Right lobe of liver (tissue), 6 donors: ENCODE data around the gene RAB10. TPM values are rescaled to one million over a fixed set of nuclear protein-coding genes. Genes with fewer than 3 reads are reported as not detected.

Source experiments
- ATAC-seq, 4 donors: fragments of 200-7000 bp; cut with Tn5 transposase; one replicate each; pipeline ENCODE4 v1.9.1; 2020; ENCODE audit warnings: mild to moderate bottlenecking in 4 of 4, moderate library complexity in 4 of 4
- DNase-seq, 3 donors: peaks; one replicate each; pipeline ENCODE4 v3.0.0-alpha.2; 2020
- H3K27ac ChIP-seq, 3 donors: fragments of 200-600 bp; one replicate each; pipeline ENCODE4 v1.8.0; 2022
- H3K27me3 ChIP-seq, 2 donors: fragments of 200-600 bp; one replicate each; pipeline ENCODE4 v1.8.0; 2022
- H3K36me3 ChIP-seq, 4 donors: fragments of 200-600 bp; sonication (generic) in 1 of 4; one replicate each; pipeline versions ENCODE4 v1.5.1 to v1.8.0; 2017 to 2022; ENCODE audit warnings: control low read depth in 1 of 4
- H3K4me1 ChIP-seq, 4 donors: fragments of 200-600 bp; sonication (generic) in 1 of 4; one replicate each; pipeline versions ENCODE4 v1.5.1 to v1.8.0; 2017 to 2022; ENCODE audit warnings: control low read depth in 1 of 4
- H3K4me3 ChIP-seq, 3 donors: fragments of 200-600 bp; one replicate each; pipeline ENCODE4 v1.8.0; 2022
- H3K9me3 ChIP-seq, 4 donors: fragments of 200-600 bp; sonication (generic) in 1 of 4; one replicate each; pipeline versions ENCODE4 v1.5.1 to v1.8.0; 2017 to 2022; ENCODE audit warnings: control low read depth in 1 of 4
- POLR2A ChIP-seq: fragments of 450-650 bp; IDR thresholded peaks from one replicate; pipeline ENCODE4 v1.6.1; 2017; ENCODE audit warnings: antibody characterized with exemption, mild to moderate bottlenecking
- WGBS: methylation state at CpG from one replicate; pipeline ENCODE4 v1.1.6; 2018; ENCODE audit warnings: low coverage, low lambda C conversion rate; ENCODE audit not compliant: insufficient coverage; ENCODE audit errors: missing lambda C conversion rate; 5-methylcytosine and 5-hydroxymethylcytosine counted together
- intact Hi-C, 2 donors: fragments of 100-400 bp; cut with DNase I; formaldehyde crosslinking; loops; one replicate each; pipeline versions ENCODE4 v1.11.2 to v1.14.1; 2022
- total RNA-seq, 6 experiments: library from RNA; depleted of rRNA in 2 of 6; stranded (reverse); fragments of >200 nt in 2 of 6; fragmentation: NEBNext Ultra II Directional in 3 of 6; extraction: Animal tissue kit (Norgen Biotek cat#: 25700) in 3 of 6; gene quantifications; one replicate each; pipeline versions ENCODE4 v1.1.0 to v1.2.4, GENCODE V29; 2016 to 2023
- TF ChIP-seq, protein P1 (sequence below), 4 donors: fragments of 200-600 bp in 3 of 4; fragments of 450-650 bp in 1 of 4; IDR thresholded peaks; one replicate each; pipeline versions ENCODE4 v1.5.1 to v1.8.0; 2016 to 2022; ENCODE audit warnings: antibody characterized with exemption in 4 of 4, mild to moderate bottlenecking in 2 of 4
- donor health status: DM: no; HTN: yes; CAD: no.
- donor health status: DM: no; HTN: no; CAD: no.
- donor health status: DM: no; HTN: no; CAD: no.
- donor health status: DM: no; HTN: yes; CAD: no.
- donor health status: DM: no; HTN: yes; CAD: no.

Gene RAB10
- total RNA-seq, 6 experiments from 2014 or later: 41.6 to 95.1 (median 70.6) TPM

DNA sequence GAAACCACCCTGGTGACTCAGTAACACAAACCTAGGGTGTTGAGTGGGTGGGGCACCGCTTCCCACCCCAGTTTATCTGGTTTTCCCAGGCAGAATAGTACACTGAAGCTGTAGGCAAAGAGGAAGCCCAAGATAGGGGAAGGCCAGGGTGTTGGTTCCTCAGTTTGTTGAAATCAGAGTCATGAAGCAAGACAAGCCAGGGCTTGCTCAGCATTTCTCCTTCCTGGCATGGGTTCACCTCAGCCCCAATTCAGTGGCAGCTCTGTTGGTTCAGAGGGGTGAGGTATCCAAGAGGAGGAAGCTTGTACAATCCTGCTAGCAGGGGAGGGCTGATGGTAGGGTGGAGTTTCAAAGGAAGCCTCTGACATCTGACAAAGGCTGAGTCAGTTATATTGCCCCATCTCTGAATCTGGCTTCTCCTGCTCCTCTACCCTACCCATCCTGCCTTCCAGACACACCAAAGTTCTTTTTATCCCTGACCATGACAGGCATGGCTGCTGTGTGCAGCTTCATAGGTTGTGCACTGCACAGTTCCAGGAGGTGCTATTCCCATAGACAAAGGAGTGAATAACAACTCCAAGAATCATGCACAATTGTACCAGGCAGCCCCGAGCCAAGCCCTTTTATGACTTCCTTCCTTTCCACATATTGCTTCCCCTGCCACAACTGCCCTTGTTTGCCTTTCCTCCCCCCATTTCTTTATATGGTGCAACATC is 24.9 kb upstream of the RAB10 start:
- no peak overlapping the region for H3K4me3 ChIP-seq
- DNase-seq (peak in 2 of 3 donors; percentile 52 to 65), ATAC-seq (peak; percentile 49 to 67 (median 62))
- H3K36me3 ChIP-seq: no peaks in the 10 kb centered on the region
- WGBS: 56% methylated on average over 2 of the region's 2 CpGs
- H3K27me3 ChIP-seq: no peaks in the 10 kb centered on the region
- H3K27ac ChIP-seq: peak overlapping the region in 1 of 3 donors; percentile 33
- peaks cover 0 to 22% (median 4%) of the 10 kb centered on the region in 4 donors for H3K4me1 ChIP-seq
- TF ChIP-seq, protein P1, sequence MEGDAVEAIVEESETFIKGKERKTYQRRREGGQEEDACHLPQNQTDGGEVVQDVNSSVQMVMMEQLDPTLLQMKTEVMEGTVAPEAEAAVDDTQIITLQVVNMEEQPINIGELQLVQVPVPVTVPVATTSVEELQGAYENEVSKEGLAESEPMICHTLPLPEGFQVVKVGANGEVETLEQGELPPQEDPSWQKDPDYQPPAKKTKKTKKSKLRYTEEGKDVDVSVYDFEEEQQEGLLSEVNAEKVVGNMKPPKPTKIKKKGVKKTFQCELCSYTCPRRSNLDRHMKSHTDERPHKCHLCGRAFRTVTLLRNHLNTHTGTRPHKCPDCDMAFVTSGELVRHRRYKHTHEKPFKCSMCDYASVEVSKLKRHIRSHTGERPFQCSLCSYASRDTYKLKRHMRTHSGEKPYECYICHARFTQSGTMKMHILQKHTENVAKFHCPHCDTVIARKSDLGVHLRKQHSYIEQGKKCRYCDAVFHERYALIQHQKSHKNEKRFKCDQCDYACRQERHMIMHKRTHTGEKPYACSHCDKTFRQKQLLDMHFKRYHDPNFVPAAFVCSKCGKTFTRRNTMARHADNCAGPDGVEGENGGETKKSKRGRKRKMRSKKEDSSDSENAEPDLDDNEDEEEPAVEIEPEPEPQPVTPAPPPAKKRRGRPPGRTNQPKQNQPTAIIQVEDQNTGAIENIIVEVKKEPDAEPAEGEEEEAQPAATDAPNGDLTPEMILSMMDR (IDR thresholded peaks at IDR 0.05): no peak
- no peak for TF ChIP-seq POLR2A
- H3K9me3 ChIP-seq: no peaks in the 10 kb centered on the region
- intact Hi-C loops: no loop called here

DNA sequence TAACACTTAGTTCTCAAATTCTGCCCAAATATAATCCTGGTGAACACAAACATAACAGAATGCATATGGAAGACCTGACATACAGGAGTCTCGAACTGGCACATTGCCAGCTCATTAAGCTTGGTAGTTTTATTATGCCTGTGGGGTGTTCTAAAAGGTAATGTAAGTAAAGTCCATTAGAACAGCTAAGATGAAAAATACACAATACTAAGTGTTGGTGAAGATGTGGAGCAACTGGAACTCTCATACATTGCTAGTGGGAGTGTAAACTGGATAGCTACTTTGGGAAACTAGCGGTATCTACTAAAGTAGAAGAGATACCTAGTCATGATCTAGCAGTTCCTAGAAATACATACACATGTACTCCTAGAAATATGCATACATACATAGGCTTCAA is 24.3 kb upstream of the RAB10 start:
- no peak overlapping the region for H3K27ac ChIP-seq
- ATAC-seq: no peak
- 63% methylated on average over 2 of the region's 2 CpGs for WGBS

DNA sequence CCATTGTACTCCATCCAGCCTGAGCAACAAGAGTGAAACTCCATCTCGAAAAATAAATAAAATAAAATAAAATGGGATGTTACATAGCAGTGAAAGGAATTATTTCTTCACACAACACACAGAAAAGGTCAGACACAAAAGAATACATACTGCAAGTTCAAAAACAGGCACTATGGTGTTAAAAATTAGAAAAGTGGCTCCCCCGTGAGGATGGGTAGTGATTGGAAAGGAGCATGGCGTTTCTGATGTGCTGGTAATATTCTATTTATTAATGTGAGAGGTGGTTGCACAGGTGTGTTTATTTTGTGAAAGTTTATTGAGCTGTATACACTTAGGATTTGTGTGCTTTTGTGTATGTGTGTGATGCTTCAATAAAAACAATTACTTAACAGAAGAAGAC is 22.9 kb upstream of the RAB10 start:
- ATAC-seq: no peak
- Histone ChIP-seq H3K9me3 (no peaks in the 10 kb centered on the region), H3K36me3 (no peaks in the 10 kb centered on the region), H3K27ac (no peak overlapping the region), H3K27me3 (no peaks in the 10 kb centered on the region), H3K4me1 (peaks cover 0 to 22% (median 4%) of the 10 kb centered on the region in 4 donors), H3K4me3 (no peak overlapping the region)
- DNase-seq: no peak
- 60% methylated on average over 3 of the region's 3 CpGs for WGBS
- intact Hi-C loops: no loop called here
- TF ChIP-seq, protein P1 (IDR thresholded peaks at IDR 0.05): no peak
- TF ChIP-seq POLR2A: no peak

More for the DNA sequence above, 24.3 kb upstream of the RAB10 start:
- DNase-seq: no peak
- intact Hi-C loops: no loop called here
- Histone ChIP-seq H3K4me3 (no peak overlapping the region), H3K36me3 (no peaks in the 10 kb centered on the region), H3K9me3 (no peaks in the 10 kb centered on the region), H3K4me1 (peaks cover 0 to 22% (median 4%) of the 10 kb centered on the region in 4 donors), H3K27me3 (no peaks in the 10 kb centered on the region)
- TF ChIP-seq, protein P1 (IDR thresholded peaks at IDR 0.05): no peak
- no peak for TF ChIP-seq POLR2A

DNA sequence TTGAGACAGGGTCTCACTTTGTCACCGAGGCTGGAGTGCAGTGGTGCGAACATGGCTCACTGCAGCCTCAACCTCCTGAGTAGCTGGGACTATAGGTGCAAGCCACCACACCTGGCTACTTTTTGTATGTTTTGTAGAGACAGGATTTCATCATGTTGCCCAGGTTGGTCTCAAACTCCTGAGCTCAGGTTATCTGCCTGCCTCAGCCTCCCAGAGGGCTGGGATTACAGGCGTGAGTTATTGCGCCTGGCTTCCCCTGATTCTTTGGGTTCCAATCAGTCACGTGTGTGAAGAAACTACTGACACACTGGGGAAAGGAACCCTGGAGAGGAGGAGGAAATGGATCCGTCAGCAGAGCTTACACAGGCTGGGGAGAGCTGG is 22.3 kb upstream of the RAB10 start:
- H3K9me3 ChIP-seq: no peaks in the 10 kb centered on the region
- H3K27me3 ChIP-seq: no peaks in the 10 kb centered on the region
- H3K4me1 ChIP-seq: peaks cover 0 to 22% (median 4%) of the 10 kb centered on the region in 4 donors
- no peaks in the 10 kb centered on the region for H3K36me3 ChIP-seq
- ATAC-seq: no peak
- 58% methylated on average over 6 of the region's 6 CpGs for WGBS
- H3K27ac ChIP-seq: peak overlapping the region in 2 of 3 donors; percentile 26 to 39
- no peak for DNase-seq
- H3K4me3 ChIP-seq: no peak overlapping the region
- intact Hi-C loops: no loop called here
- TF ChIP-seq, protein P1 (IDR thresholded peaks at IDR 0.05): no peak
- no peak for TF ChIP-seq POLR2A
